ENCODE results near the gene NAALADL1.

GRCh38 chr11:65042891-65043290 lies 15.5 kb downstream of the NAALADL1 start:
- TF ChIP-seq CTCF (IDR thresholded peaks at IDR 0.05) (no peak), POLR2AphosphoS5 (IDR thresholded peaks at IDR 0.05; ENCODE audit: low read depth, low read length) (no peak)
